Measurements from ENCODE around the gene BARX2.

The BARX2 gene

DNA sequence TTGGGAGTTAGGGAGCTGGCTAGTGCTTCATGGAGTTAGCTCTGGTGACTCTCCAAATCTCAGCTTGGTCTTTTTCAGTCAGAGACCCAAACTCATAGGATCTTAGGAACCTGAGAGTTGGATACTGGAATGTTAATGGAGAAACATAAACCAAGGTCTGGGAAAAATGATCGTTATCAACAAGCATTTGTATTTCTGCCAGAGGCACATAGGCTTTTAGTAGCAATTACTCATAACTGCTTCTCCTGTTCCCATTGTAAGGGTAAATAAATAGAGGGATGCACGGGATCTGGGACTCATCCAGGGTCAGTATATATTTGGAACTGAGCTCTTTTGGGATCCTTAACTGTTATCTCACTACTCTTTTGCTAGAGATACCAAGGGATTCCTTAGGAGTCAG is 4.8 kb downstream of the BARX2 start:
- ATAC-seq (ENCODE audit: insufficient read depth, low read depth) (no peak), DNase-seq (no peak)
- H3K79me2 ChIP-seq (ENCODE audit: insufficient read depth, low read length), result no peaks in the 10 kb centered on the region
- no peak overlapping the region for H3K4me3 ChIP-seq (ENCODE audit: low read depth in 1 of 2, low read length in 2 of 2)
- H3K9me3 ChIP-seq (ENCODE audit: insufficient read depth, low read length, severe bottlenecking), result no peaks in the 10 kb centered on the region
- H3K27me3 ChIP-seq (ENCODE audit: insufficient read depth, low read length, poor library complexity), result peaks cover 12% of the 10 kb centered on the region
- no peaks in the 10 kb centered on the region for H3K36me3 ChIP-seq (ENCODE audit: insufficient read depth, low read length)
- H2AFZ ChIP-seq (ENCODE audit: low read depth, low read length), result no peak overlapping the region
- no peak overlapping the region for H3K27ac ChIP-seq (ENCODE audit: low read length)
- H3K4me2 ChIP-seq (ENCODE audit: insufficient read depth, low read length), result no peak overlapping the region
- H4K20me1 ChIP-seq (ENCODE audit: insufficient read depth, low read length), result no peaks in the 10 kb centered on the region
- no peak for TF ChIP-seq EZH2 (IDR thresholded peaks at IDR 0.05; ENCODE audit: borderline replicate concordance, low read depth, low read length, severe bottlenecking)
- TF ChIP-seq, protein P1, sequence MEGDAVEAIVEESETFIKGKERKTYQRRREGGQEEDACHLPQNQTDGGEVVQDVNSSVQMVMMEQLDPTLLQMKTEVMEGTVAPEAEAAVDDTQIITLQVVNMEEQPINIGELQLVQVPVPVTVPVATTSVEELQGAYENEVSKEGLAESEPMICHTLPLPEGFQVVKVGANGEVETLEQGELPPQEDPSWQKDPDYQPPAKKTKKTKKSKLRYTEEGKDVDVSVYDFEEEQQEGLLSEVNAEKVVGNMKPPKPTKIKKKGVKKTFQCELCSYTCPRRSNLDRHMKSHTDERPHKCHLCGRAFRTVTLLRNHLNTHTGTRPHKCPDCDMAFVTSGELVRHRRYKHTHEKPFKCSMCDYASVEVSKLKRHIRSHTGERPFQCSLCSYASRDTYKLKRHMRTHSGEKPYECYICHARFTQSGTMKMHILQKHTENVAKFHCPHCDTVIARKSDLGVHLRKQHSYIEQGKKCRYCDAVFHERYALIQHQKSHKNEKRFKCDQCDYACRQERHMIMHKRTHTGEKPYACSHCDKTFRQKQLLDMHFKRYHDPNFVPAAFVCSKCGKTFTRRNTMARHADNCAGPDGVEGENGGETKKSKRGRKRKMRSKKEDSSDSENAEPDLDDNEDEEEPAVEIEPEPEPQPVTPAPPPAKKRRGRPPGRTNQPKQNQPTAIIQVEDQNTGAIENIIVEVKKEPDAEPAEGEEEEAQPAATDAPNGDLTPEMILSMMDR (IDR thresholded peaks at IDR 0.05; ENCODE audit: borderline replicate concordance, extremely low read depth, low read length, poor library complexity, severe bottlenecking), result no peak
- no peak overlapping the region for H3K9ac ChIP-seq (ENCODE audit: low read depth, low read length)
- no peaks in the 10 kb centered on the region for H3K4me1 ChIP-seq (ENCODE audit: insufficient read depth, low read length)

DNA sequence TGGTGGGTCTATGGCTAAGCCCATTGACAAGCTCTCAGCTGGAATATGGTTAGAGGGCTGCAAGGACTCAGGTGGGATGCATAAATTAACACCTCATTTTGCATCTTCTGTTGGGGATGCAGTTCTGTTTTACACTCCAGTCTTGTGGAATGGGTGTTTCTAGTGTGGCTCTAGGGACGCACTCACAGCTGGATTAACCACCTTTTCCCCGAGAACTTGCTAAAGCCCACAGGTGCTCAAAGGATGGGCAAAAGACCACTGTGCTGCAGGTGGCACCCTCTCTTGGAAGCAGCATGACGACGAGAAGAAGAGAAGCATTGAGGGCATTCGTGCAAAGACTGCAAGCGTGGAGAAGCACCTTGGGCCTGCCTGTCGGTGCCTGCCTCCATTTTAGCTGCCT is 6.9 kb downstream of the BARX2 start:
- no peaks in the 10 kb centered on the region for H4K20me1 ChIP-seq (ENCODE audit: insufficient read depth, low read length)
- no peak overlapping the region for H3K4me3 ChIP-seq (ENCODE audit: low read depth in 1 of 2, low read length in 2 of 2)
- no peak for ATAC-seq (ENCODE audit: insufficient read depth, low read depth)
- no peaks in the 10 kb centered on the region for H3K4me1 ChIP-seq (ENCODE audit: insufficient read depth, low read length)
- no peak overlapping the region for H2AFZ ChIP-seq (ENCODE audit: low read depth, low read length)
- TF ChIP-seq EZH2 (IDR thresholded peaks at IDR 0.05; ENCODE audit: borderline replicate concordance, low read depth, low read length, severe bottlenecking), result no peak
- TF ChIP-seq, protein P1 (IDR thresholded peaks at IDR 0.05; ENCODE audit: borderline replicate concordance, extremely low read depth, low read length, poor library complexity, severe bottlenecking), result no peak
- H3K9ac ChIP-seq (ENCODE audit: low read depth, low read length), result no peak overlapping the region
- no peaks in the 10 kb centered on the region for H3K36me3 ChIP-seq (ENCODE audit: insufficient read depth, low read length)
- H3K79me2 ChIP-seq (ENCODE audit: insufficient read depth, low read length), result no peaks in the 10 kb centered on the region
- no peak overlapping the region for H3K27ac ChIP-seq (ENCODE audit: low read length)
- peaks cover 10% of the 10 kb centered on the region for H3K27me3 ChIP-seq (ENCODE audit: insufficient read depth, low read length, poor library complexity)
- DNase-seq, result no peak
- H3K9me3 ChIP-seq (ENCODE audit: insufficient read depth, low read length, severe bottlenecking), result no peaks in the 10 kb centered on the region
- H3K4me2 ChIP-seq (ENCODE audit: insufficient read depth, low read length), result no peak overlapping the region

DNA sequence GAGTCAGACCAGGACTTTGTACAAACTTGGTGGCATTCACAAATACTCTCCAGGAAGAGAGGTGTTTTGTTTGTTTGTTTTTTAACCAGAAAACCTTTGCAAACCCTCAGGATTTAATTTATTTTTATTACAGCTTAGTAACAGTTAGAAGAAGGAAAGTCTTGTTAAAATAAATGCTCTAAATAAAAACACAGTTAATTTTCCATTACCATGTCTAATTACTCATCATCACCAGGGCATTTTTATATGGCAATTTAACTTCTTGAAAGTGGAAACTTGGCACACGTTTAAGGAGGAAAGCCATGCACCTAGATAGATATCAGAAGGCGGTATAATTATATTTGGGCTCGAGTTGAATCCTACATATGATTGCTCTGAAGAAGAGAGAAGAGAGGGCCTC is 7.4 kb downstream of the BARX2 start:
- no peaks in the 10 kb centered on the region for H3K36me3 ChIP-seq (ENCODE audit: insufficient read depth, low read length)
- no peaks in the 10 kb centered on the region for H3K79me2 ChIP-seq (ENCODE audit: insufficient read depth, low read length)
- H3K27ac ChIP-seq (ENCODE audit: low read length), result no peak overlapping the region
- TF ChIP-seq, protein P1 (IDR thresholded peaks at IDR 0.05; ENCODE audit: borderline replicate concordance, extremely low read depth, low read length, poor library complexity, severe bottlenecking), result no peak
- TF ChIP-seq EZH2 (IDR thresholded peaks at IDR 0.05; ENCODE audit: borderline replicate concordance, low read depth, low read length, severe bottlenecking), result no peak
- no peak for DNase-seq
- H4K20me1 ChIP-seq (ENCODE audit: insufficient read depth, low read length), result no peaks in the 10 kb centered on the region
- H3K9me3 ChIP-seq (ENCODE audit: insufficient read depth, low read length, severe bottlenecking), result no peaks in the 10 kb centered on the region
- H3K4me2 ChIP-seq (ENCODE audit: insufficient read depth, low read length), result no peak overlapping the region
- no peaks in the 10 kb centered on the region for H3K4me1 ChIP-seq (ENCODE audit: insufficient read depth, low read length)
- H2AFZ ChIP-seq (ENCODE audit: low read depth, low read length), result no peak overlapping the region
- no peak for ATAC-seq (ENCODE audit: insufficient read depth, low read depth)
- H3K4me3 ChIP-seq (ENCODE audit: low read depth in 1 of 2, low read length in 2 of 2), result no peak overlapping the region
- no peak overlapping the region for H3K9ac ChIP-seq (ENCODE audit: low read depth, low read length)
- peaks cover 6% of the 10 kb centered on the region for H3K27me3 ChIP-seq (ENCODE audit: insufficient read depth, low read length, poor library complexity)

DNA sequence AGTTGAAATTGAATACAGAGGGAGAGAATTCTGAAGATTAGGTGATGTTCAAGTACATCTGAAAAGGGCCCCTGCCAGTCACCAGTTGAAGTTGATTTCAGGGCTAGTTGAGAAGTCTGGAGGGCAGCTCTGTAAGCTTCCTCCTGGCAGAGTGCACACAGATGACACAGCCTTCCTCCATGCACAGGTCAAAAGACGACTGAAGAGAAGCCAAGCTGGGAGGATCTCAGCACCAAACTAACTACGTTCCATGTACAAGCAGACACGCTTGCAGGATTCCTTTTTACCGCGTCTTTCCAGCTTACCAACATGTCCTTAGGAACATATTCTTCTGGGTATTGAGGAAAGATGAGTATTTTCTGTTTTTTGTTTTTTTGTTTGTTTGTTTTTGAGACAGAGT is 7.9 kb downstream of the BARX2 start:
- Histone ChIP-seq H3K27ac (ENCODE audit: low read length) (no peak overlapping the region), H3K9me3 (ENCODE audit: insufficient read depth, low read length, severe bottlenecking) (no peaks in the 10 kb centered on the region), H3K4me2 (ENCODE audit: insufficient read depth, low read length) (no peak overlapping the region), H3K27me3 (ENCODE audit: insufficient read depth, low read length, poor library complexity) (peaks cover 4% of the 10 kb centered on the region), H2AFZ (ENCODE audit: low read depth, low read length) (no peak overlapping the region), H3K4me3 (ENCODE audit: low read depth in 1 of 2, low read length in 2 of 2) (no peak overlapping the region), H3K4me1 (ENCODE audit: insufficient read depth, low read length) (no peaks in the 10 kb centered on the region), H3K36me3 (ENCODE audit: insufficient read depth, low read length) (no peaks in the 10 kb centered on the region), H3K79me2 (ENCODE audit: insufficient read depth, low read length) (no peaks in the 10 kb centered on the region), H3K9ac (ENCODE audit: low read depth, low read length) (no peak overlapping the region), H4K20me1 (ENCODE audit: insufficient read depth, low read length) (no peaks in the 10 kb centered on the region)
- DNase-seq (no peak), ATAC-seq (ENCODE audit: insufficient read depth, low read depth) (no peak)
- TF ChIP-seq EZH2 (IDR thresholded peaks at IDR 0.05; ENCODE audit: borderline replicate concordance, low read depth, low read length, severe bottlenecking), result no peak
- TF ChIP-seq, protein P1 (IDR thresholded peaks at IDR 0.05; ENCODE audit: borderline replicate concordance, extremely low read depth, low read length, poor library complexity, severe bottlenecking), result no peak
